Calu3 (cell line): ENCODE measurements around the gene PLK5. TPM values are rescaled to one million over a fixed set of nuclear protein-coding genes. Genes with fewer than 3 reads are reported as not detected.

Source experiments
- BruUV-seq: library from RNA; stranded (reverse); fragments of 400-500 nt; replicated peaks from 2 replicates; lab custom pipeline; 2021; lab: Mats Ljungman, UMichigan
- CTCF ChIA-PET: fragments of 300-600 bp; sonication (Branson Sonifier 250); formaldehyde crosslinking; loops from one replicate; lab custom pipeline; 2022; ENCODE audit warnings: antibody characterized with exemption; lab: Charles Lee
- DNase-seq: peaks from one replicate; pipeline ENCODE4 v3.0.0; 2022
- H3K27ac Mint-ChIP-seq: one replicate; pipeline ENCODE4 v1.8.0; 2022; ENCODE audit warnings: mixed read lengths; ENCODE audit not compliant: unreplicated experiment
- H3K27me3 Mint-ChIP-seq: one replicate; pipeline ENCODE4 v1.8.0; 2022; ENCODE audit warnings: mixed read lengths; ENCODE audit not compliant: unreplicated experiment
- H3K36me3 Mint-ChIP-seq: one replicate; pipeline ENCODE4 v1.8.0; 2022; ENCODE audit warnings: mild to moderate bottlenecking, moderate library complexity, mixed read lengths; ENCODE audit not compliant: insufficient read depth, unreplicated experiment
- H3K4me1 Mint-ChIP-seq: one replicate; pipeline ENCODE4 v1.8.0; 2022; ENCODE audit warnings: mild to moderate bottlenecking, low read depth, mixed read lengths; ENCODE audit not compliant: unreplicated experiment
- H3K4me3 Mint-ChIP-seq: one replicate; pipeline ENCODE4 v1.8.0; 2022; ENCODE audit warnings: mild to moderate bottlenecking, low read depth, moderate library complexity, mixed read lengths; ENCODE audit not compliant: unreplicated experiment
- H3K9me3 Mint-ChIP-seq: one replicate; pipeline ENCODE4 v1.8.0; 2022; ENCODE audit warnings: low read depth, mixed read lengths; ENCODE audit not compliant: unreplicated experiment
- intact Hi-C: fragments of 100-400 bp; cut with micrococcal nuclease; formaldehyde crosslinking; loops from one replicate; pipeline ENCODE4 v1.10.0; 2022; ENCODE audit not compliant: unreplicated experiment
- total RNA-seq: library from RNA; stranded (reverse); gene quantifications from 2 replicates; pipeline ENCODE4 v1.2.3, GENCODE V29; 2022
- TF ChIP-seq, protein P1 (sequence below): fragments of 200-600 bp; IDR thresholded peaks from one replicate; pipeline ENCODE4 v1.8.0; 2022; ENCODE audit warnings: antibody characterized with exemption; ENCODE audit not compliant: unreplicated experiment

PLK5 gene
- total RNA-seq, 1 experiment from 2014 or later, result not detected

DNA sequence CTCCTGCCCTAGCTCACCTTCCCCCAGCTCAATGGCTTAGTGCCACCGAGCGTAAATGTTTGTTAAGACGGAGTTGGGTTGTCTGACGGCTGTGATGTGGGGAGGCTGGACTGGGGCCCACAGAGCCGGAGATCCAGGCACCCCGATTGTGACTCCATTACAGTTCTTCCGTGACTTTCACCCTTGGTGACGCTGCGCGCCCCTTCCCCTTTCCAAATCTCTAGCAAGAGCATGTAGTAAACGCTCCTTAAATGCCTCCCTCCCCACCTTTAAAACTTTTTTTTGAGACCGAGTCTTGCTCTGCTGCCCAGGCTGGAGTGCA is 32.1 kb upstream of the PLK5 start:
- Mint-ChIP-seq H3K36me3 (peaks cover 21% of the 10 kb centered on the region), H3K27me3 (peaks cover 9% of the 10 kb centered on the region), H3K27ac (no peak overlapping the region), H3K4me1 (peaks cover 21% of the 10 kb centered on the region), H3K9me3 (no peaks in the 10 kb centered on the region), H3K4me3 (peak overlapping the region; percentile 76)
- CTCF ChIA-PET, result no interaction called here
- TSS peak; percentile 64 for BruUV-seq
- intact Hi-C loops, result no loop called here
- no peak for DNase-seq
- TF ChIP-seq, protein P1, sequence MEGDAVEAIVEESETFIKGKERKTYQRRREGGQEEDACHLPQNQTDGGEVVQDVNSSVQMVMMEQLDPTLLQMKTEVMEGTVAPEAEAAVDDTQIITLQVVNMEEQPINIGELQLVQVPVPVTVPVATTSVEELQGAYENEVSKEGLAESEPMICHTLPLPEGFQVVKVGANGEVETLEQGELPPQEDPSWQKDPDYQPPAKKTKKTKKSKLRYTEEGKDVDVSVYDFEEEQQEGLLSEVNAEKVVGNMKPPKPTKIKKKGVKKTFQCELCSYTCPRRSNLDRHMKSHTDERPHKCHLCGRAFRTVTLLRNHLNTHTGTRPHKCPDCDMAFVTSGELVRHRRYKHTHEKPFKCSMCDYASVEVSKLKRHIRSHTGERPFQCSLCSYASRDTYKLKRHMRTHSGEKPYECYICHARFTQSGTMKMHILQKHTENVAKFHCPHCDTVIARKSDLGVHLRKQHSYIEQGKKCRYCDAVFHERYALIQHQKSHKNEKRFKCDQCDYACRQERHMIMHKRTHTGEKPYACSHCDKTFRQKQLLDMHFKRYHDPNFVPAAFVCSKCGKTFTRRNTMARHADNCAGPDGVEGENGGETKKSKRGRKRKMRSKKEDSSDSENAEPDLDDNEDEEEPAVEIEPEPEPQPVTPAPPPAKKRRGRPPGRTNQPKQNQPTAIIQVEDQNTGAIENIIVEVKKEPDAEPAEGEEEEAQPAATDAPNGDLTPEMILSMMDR, result no peak

DNA sequence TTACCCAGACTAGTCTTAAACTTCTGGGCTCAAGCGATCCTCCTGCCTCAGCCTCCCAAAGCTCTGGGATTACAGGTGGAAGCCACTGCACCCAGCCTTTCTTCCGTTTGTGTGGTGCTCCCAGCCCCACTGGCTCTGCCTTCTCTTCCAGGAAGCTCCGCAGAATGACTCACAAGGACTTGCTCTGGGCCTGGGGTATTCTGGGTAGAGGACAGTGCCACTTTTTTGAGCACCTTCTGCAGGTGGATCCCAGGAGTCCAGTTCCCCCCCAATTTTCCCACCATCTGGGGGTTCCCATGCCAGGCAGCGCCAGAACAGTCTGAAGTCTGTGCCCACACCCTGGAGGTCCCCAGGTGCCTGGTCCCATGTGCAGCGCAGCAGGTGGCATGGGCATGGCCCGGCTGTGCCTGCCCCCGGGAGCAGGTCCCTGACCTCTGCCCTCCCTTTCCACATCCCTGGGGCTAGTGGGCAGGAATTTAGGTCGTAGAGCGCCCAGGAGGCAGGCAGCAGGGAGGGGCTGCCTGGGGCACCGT is 31.3 kb upstream of the PLK5 start:
- CTCF ChIA-PET, result interaction anchor here (0.6 kb wide), 1 partner anchor 42 kb away, joined by 3 read pairs; no protein-coding TSS in a partner anchor

DNA sequence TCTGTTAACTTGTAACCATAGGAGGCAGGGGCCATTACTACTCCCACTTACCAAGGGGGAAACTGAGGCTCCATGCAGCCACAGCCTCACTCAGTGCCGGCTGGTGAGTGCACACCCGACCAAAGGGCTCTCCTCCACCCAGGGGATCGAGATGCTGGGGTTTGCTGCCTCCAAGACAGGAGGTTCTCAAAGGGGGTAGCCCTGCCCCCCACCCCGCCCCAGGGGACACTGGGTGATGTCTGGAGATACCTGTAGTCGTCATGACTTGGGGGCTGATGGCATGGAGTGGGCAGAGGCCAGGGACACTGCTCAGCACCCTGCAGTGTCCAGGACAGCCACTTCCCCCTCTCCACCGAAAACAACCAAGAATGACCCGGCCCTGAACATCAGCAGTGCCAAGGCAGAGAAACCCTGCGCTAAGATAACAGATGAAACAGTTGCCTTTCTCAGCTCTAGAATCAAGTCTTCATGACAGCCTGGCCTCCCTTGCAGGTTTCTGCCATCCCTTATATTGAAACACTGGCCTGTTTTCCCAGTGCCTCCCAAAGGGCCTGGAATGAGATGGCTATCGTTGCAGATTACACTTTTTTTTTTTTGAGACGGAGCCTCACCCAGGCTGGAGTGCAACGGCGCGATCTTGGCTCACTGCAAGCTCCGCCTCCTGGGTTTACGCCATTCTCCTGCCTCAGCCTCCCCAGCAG is 29.6 kb upstream of the PLK5 start:
- Mint-ChIP-seq H3K27me3 (peaks cover 11% of the 10 kb centered on the region), H3K4me1 (peaks cover 21% of the 10 kb centered on the region), H3K27ac (no peak overlapping the region), H3K9me3 (no peaks in the 10 kb centered on the region), H3K36me3 (peaks cover 18% of the 10 kb centered on the region), H3K4me3 (no peak overlapping the region)
- intact Hi-C loops, result no loop called here
- CTCF ChIA-PET, result no interaction called here
- DNase-seq, result no peak
- TF ChIP-seq, protein P1, result no peak
- no TSS peak for BruUV-seq

More for the DNA sequence above, 31.3 kb upstream of the PLK5 start:
- no TSS peak for BruUV-seq
- intact Hi-C loops, result no loop called here
- no peaks in the 10 kb centered on the region for H3K9me3 Mint-ChIP-seq
- TF ChIP-seq, protein P1, result no peak
- H3K4me3 Mint-ChIP-seq, result peak overlapping the region; percentile 76
- peak; percentile 36 for DNase-seq
- H3K36me3 Mint-ChIP-seq, result peaks cover 21% of the 10 kb centered on the region
- peaks cover 21% of the 10 kb centered on the region for H3K4me1 Mint-ChIP-seq
- peaks cover 11% of the 10 kb centered on the region for H3K27me3 Mint-ChIP-seq
- H3K27ac Mint-ChIP-seq, result no peak overlapping the region

DNA sequence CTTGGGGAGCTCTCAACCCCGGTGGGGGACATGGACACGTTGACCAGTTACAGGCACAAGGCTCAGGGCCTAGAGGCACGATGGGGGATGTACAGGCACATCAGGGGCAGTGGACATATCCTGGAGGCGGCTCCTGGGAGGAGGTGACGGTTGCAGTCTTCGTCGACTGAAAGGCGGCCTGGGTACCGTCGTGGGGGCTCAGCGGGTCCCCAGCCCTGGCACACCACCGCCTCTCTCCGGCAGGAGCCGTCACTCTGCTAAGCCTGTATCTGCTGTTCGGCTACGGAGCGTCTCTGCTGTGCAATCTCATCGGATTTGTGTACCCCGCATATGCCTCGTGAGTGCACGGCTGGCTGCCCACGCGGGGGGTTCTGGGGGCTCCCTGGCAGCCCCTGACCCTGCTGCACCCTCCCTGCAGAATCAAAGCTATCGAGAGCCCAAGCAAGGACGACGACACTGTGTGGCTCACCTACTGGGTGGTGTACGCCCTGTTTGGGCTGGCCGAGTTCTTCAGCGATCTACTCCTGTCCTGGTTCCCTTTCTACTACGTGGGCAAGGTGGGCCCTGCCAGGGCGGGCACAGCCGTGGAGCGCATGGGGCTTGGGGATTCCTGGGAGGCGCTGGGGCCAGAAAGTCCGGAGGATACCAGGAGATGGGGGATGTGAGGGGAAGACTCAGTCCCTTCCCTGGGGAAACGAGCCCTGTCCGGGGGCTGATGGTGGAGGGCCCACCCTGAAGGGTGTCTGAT is 28.7 kb upstream of the PLK5 start:
- Mint-ChIP-seq H3K27me3 (peaks cover 11% of the 10 kb centered on the region), H3K4me1 (peaks cover 21% of the 10 kb centered on the region), H3K9me3 (no peaks in the 10 kb centered on the region), H3K27ac (no peak overlapping the region), H3K36me3 (peaks cover 12% of the 10 kb centered on the region), H3K4me3 (no peak overlapping the region)
- BruUV-seq, result no TSS peak
- TF ChIP-seq, protein P1, result no peak
- DNase-seq, result no peak
- intact Hi-C loops, result no loop called here
- CTCF ChIA-PET, result no interaction called here
